ENCODE data around the gene DAPK1. TPM values are rescaled to one million over a fixed set of nuclear protein-coding genes. Genes with fewer than 3 reads are reported as not detected.

DAPK1 gene
- total RNA-seq, 2 donors from 2014 or later: 28.9 to 37.8 TPM

GRCh38 chr9:87529671-87530070 lies 32.0 kb downstream of the DAPK1 start:
- H3K9me3 Mint-ChIP-seq: no peaks in the 10 kb centered on the region
- H3K4me1 Mint-ChIP-seq (ENCODE audit: low read depth): peaks cover 12% of the 10 kb centered on the region
- ATAC-seq (replicated peaks in 1 of 2): no peak
- H3K27me3 Mint-ChIP-seq (ENCODE audit: low read depth): peaks cover 6% of the 10 kb centered on the region
- H3K36me3 Mint-ChIP-seq (ENCODE audit: insufficient read depth in 2 of 2): no peaks in the 10 kb centered on the region
- H3K4me3 Mint-ChIP-seq: no peak overlapping the region
- no peak for DNase-seq
- no peak overlapping the region for H3K27ac Mint-ChIP-seq

- no peak overlapping the region for H3K4me3 Mint-ChIP-seq
- peaks cover 6% of the 10 kb centered on the region for H3K27me3 Mint-ChIP-seq (ENCODE audit: low read depth)
- no peak overlapping the region for H3K27ac Mint-ChIP-seq
- H3K9me3 Mint-ChIP-seq: no peaks in the 10 kb centered on the region
- H3K36me3 Mint-ChIP-seq (ENCODE audit: insufficient read depth in 2 of 2): no peaks in the 10 kb centered on the region
- ATAC-seq (replicated peaks in 1 of 2) (no peak), DNase-seq (no peak)
- H3K4me1 Mint-ChIP-seq (ENCODE audit: low read depth): peaks cover 23% of the 10 kb centered on the region
Observed at GRCh38 chr9:87530716-87531115, 33.0 kb downstream of the DAPK1 start.

- ATAC-seq (replicated peaks in 1 of 2) (no peak), DNase-seq (no peak)
- no peaks in the 10 kb centered on the region for H3K9me3 Mint-ChIP-seq
- H3K4me3 Mint-ChIP-seq: no peak overlapping the region
- H3K27me3 Mint-ChIP-seq (ENCODE audit: low read depth): peaks cover 6% of the 10 kb centered on the region
- H3K4me1 Mint-ChIP-seq (ENCODE audit: low read depth): peaks cover 31% of the 10 kb centered on the region
- H3K27ac Mint-ChIP-seq: no peak overlapping the region
- H3K36me3 Mint-ChIP-seq (ENCODE audit: insufficient read depth in 2 of 2): no peaks in the 10 kb centered on the region
Observed at GRCh38 chr9:87531370-87532295, 34.0 kb downstream of the DAPK1 start.

- no peak overlapping the region for H3K27ac Mint-ChIP-seq
- H3K9me3 Mint-ChIP-seq: no peaks in the 10 kb centered on the region
- no peak for DNase-seq
- ATAC-seq (replicated peaks in 1 of 2): no peak
- H3K27me3 Mint-ChIP-seq (ENCODE audit: low read depth): peaks cover 6% of the 10 kb centered on the region
- peaks cover 39% of the 10 kb centered on the region for H3K4me1 Mint-ChIP-seq (ENCODE audit: low read depth)
- H3K36me3 Mint-ChIP-seq (ENCODE audit: insufficient read depth in 2 of 2): peaks cover 0 to 3% of the 10 kb centered on the region in 2 donors
- H3K4me3 Mint-ChIP-seq: no peak overlapping the region
Observed at GRCh38 chr9:87533271-87533670, 35.6 kb downstream of the DAPK1 start.

GRCh38 chr9:87534036-87534435 lies 36.4 kb downstream of the DAPK1 start:
- ATAC-seq (replicated peaks in 1 of 2) (no peak), DNase-seq (no peak)
- Mint-ChIP-seq H3K4me3 (no peak overlapping the region), H3K27me3 (ENCODE audit: low read depth) (peaks cover 6% of the 10 kb centered on the region), H3K9me3 (no peaks in the 10 kb centered on the region), H3K27ac (peak overlapping the region; percentile 16), H3K4me1 (ENCODE audit: low read depth) (peaks cover 39% of the 10 kb centered on the region), H3K36me3 (ENCODE audit: insufficient read depth in 2 of 2) (peaks cover 0 to 3% of the 10 kb centered on the region in 2 donors)

- ATAC-seq (replicated peaks in 1 of 2) (no peak), DNase-seq (no peak)
- peaks cover 2% of the 10 kb centered on the region for H3K27me3 Mint-ChIP-seq (ENCODE audit: low read depth)
- H3K4me3 Mint-ChIP-seq: peak overlapping the region in 1 of 2 donors; percentile 56
- H3K9me3 Mint-ChIP-seq: no peaks in the 10 kb centered on the region
- H3K36me3 Mint-ChIP-seq (ENCODE audit: insufficient read depth in 2 of 2): peaks cover 0 to 3% of the 10 kb centered on the region in 2 donors
- peaks cover 39% of the 10 kb centered on the region for H3K4me1 Mint-ChIP-seq (ENCODE audit: low read depth)
- peak overlapping the region; percentile 55 for H3K27ac Mint-ChIP-seq
Observed at GRCh38 chr9:87534957-87535356, 37.3 kb downstream of the DAPK1 start.

- H3K4me3 Mint-ChIP-seq: peak overlapping the region; percentile 66 to 71
- peak overlapping the region; percentile 44 for H3K27ac Mint-ChIP-seq
- ATAC-seq (replicated peaks in 1 of 2): peak; percentile 91
- peaks cover 39% of the 10 kb centered on the region for H3K4me1 Mint-ChIP-seq (ENCODE audit: low read depth)
- no peaks in the 10 kb centered on the region for H3K27me3 Mint-ChIP-seq (ENCODE audit: low read depth)
- DNase-seq: peak; percentile 65 to 73
- H3K36me3 Mint-ChIP-seq (ENCODE audit: insufficient read depth in 2 of 2): peaks cover 0 to 3% of the 10 kb centered on the region in 2 donors
- H3K9me3 Mint-ChIP-seq: no peaks in the 10 kb centered on the region
Observed at GRCh38 chr9:87535817-87536539, 38.3 kb downstream of the DAPK1 start.

- peaks cover 0 to 3% of the 10 kb centered on the region in 2 donors for H3K36me3 Mint-ChIP-seq (ENCODE audit: insufficient read depth in 2 of 2)
- H3K27me3 Mint-ChIP-seq (ENCODE audit: low read depth): no peaks in the 10 kb centered on the region
- H3K9me3 Mint-ChIP-seq: no peaks in the 10 kb centered on the region
- no peak for DNase-seq
- H3K4me1 Mint-ChIP-seq (ENCODE audit: low read depth): peaks cover 34% of the 10 kb centered on the region
- H3K4me3 Mint-ChIP-seq: no peak overlapping the region
- no peak overlapping the region for H3K27ac Mint-ChIP-seq
- no peak for ATAC-seq (replicated peaks in 1 of 2)
Observed at GRCh38 chr9:87537625-87538024, 40.0 kb downstream of the DAPK1 start.

- no peak overlapping the region for H3K4me3 Mint-ChIP-seq
- peaks cover 22% of the 10 kb centered on the region for H3K4me1 Mint-ChIP-seq (ENCODE audit: low read depth)
- ATAC-seq (replicated peaks in 1 of 2) (no peak), DNase-seq (no peak)
- H3K27ac Mint-ChIP-seq: no peak overlapping the region
- no peaks in the 10 kb centered on the region for H3K27me3 Mint-ChIP-seq (ENCODE audit: low read depth)
- no peaks in the 10 kb centered on the region for H3K9me3 Mint-ChIP-seq
- peaks cover 0 to 3% of the 10 kb centered on the region in 2 donors for H3K36me3 Mint-ChIP-seq (ENCODE audit: insufficient read depth in 2 of 2)
Observed at GRCh38 chr9:87540444-87541105, 42.9 kb downstream of the DAPK1 start.

GRCh38 chr9:87541663-87542062 lies 44.0 kb downstream of the DAPK1 start:
- Mint-ChIP-seq H3K36me3 (ENCODE audit: insufficient read depth in 2 of 2) (peaks cover 0 to 3% of the 10 kb centered on the region in 2 donors), H3K4me1 (ENCODE audit: low read depth) (peaks cover 17% of the 10 kb centered on the region), H3K27ac (no peak overlapping the region), H3K27me3 (ENCODE audit: low read depth) (no peaks in the 10 kb centered on the region), H3K9me3 (no peaks in the 10 kb centered on the region), H3K4me3 (no peak overlapping the region)
- no peak for ATAC-seq (replicated peaks in 1 of 2)
- DNase-seq: no peak

GRCh38 chr9:87542141-87542540 lies 44.5 kb downstream of the DAPK1 start:
- no peak overlapping the region for H3K27ac Mint-ChIP-seq
- H3K4me3 Mint-ChIP-seq: no peak overlapping the region
- DNase-seq (no peak), ATAC-seq (replicated peaks in 1 of 2) (peak in 1 of 2 donors; percentile 19)
- H3K36me3 Mint-ChIP-seq (ENCODE audit: insufficient read depth in 2 of 2): peaks cover 0 to 2% of the 10 kb centered on the region in 2 donors
- H3K4me1 Mint-ChIP-seq (ENCODE audit: low read depth): peaks cover 16% of the 10 kb centered on the region
- no peaks in the 10 kb centered on the region for H3K27me3 Mint-ChIP-seq (ENCODE audit: low read depth)
- no peaks in the 10 kb centered on the region for H3K9me3 Mint-ChIP-seq

- peaks cover under 1% of the 10 kb centered on the region for H3K27me3 Mint-ChIP-seq (ENCODE audit: low read depth)
- no peak for DNase-seq
- no peak for ATAC-seq (replicated peaks in 1 of 2)
- no peaks in the 10 kb centered on the region for H3K36me3 Mint-ChIP-seq (ENCODE audit: insufficient read depth in 2 of 2)
- H3K27ac Mint-ChIP-seq: no peak overlapping the region
- peaks cover 9% of the 10 kb centered on the region for H3K4me1 Mint-ChIP-seq (ENCODE audit: low read depth)
- H3K4me3 Mint-ChIP-seq: no peak overlapping the region
- no peaks in the 10 kb centered on the region for H3K9me3 Mint-ChIP-seq
Observed at GRCh38 chr9:87543251-87543650, 45.6 kb downstream of the DAPK1 start.

- H3K27ac Mint-ChIP-seq: no peak overlapping the region
- no peak overlapping the region for H3K4me3 Mint-ChIP-seq
- peaks cover 0 to 3% of the 10 kb centered on the region in 2 donors for H3K9me3 Mint-ChIP-seq
- H3K4me1 Mint-ChIP-seq (ENCODE audit: low read depth): peaks cover 9% of the 10 kb centered on the region
- peaks cover 16% of the 10 kb centered on the region for H3K27me3 Mint-ChIP-seq (ENCODE audit: low read depth)
- DNase-seq (no peak), ATAC-seq (replicated peaks in 1 of 2) (no peak)
- H3K36me3 Mint-ChIP-seq (ENCODE audit: insufficient read depth in 2 of 2): peaks cover 3 to 6% of the 10 kb centered on the region in 2 donors
Observed at GRCh38 chr9:87545858-87546257, 48.2 kb downstream of the DAPK1 start.
